Endothelial cell of umbilical vein (primary cell): ENCODE measurements around the gene UTP18. TPM values are rescaled to one million over a fixed set of nuclear protein-coding genes. Genes with fewer than 3 reads are reported as not detected.

Experiments used
- BruUV-seq: library from RNA; stranded (reverse); fragments of 400-500 nt; replicated peaks from 2 replicates; lab custom pipeline; 2021; lab: Mats Ljungman, UMichigan
- CTCF ChIA-PET: fragments of 300-600, 350-600 bp; sonication (Branson Sonifier 250); formaldehyde crosslinking; loops from one replicate; lab custom pipeline; 2021; ENCODE audit warnings: antibody characterized with exemption, inconsistent platforms; lab: Charles Lee
- POLR2A ChIA-PET: fragments of 300-600, 350-600 bp; sonication (Branson Sonifier 250); formaldehyde crosslinking; loops from one replicate; lab custom pipeline; 2021; ENCODE audit warnings: antibody characterized with exemption, inconsistent platforms; lab: Charles Lee
- DNase-seq: peaks from one replicate; pipeline ENCODE4 v3.0.0-alpha.2; 2011; ENCODE audit warnings: low read depth, low spot score
- FAIRE-seq: peaks from 2 replicates; lab custom pipeline; 2011; peaks lifted over from hg19 to GRCh38; lab: Jason Lieb, UNC
- H2AFZ ChIP-seq: 2 replicates; pipeline ENCODE4 v1.6.0; 2012; ENCODE audit warnings: low read depth, low read length, control low read depth, inconsistent platforms
- H3K27ac ChIP-seq: 2 replicates; pipeline ENCODE4 v1.5.1; 2011; ENCODE audit warnings: low read depth, mild to moderate bottlenecking, control low read depth, low read length, moderate library complexity; ENCODE audit not compliant: insufficient read depth
- H3K27me3 ChIP-seq, 2 experiments: 2 replicates each; pipeline versions ENCODE4 v1.6.0 to v1.6.1; 2011; ENCODE audit warnings: low read length in 2 of 2, mixed read lengths in 1 of 2; ENCODE audit not compliant: control insufficient read depth in 2 of 2, insufficient read depth in 2 of 2
- H3K36me3 ChIP-seq, 2 experiments: 2 replicates in 1 of 2; 3 replicates in 1 of 2; pipeline ENCODE4 v1.5.1; 2011; ENCODE audit warnings: low read length in 2 of 2, mild to moderate bottlenecking in 1 of 2, moderate library complexity in 1 of 2; ENCODE audit not compliant: control insufficient read depth in 2 of 2, insufficient read depth in 2 of 2; ENCODE audit errors: extremely low read depth in 1 of 2
- H3K4me1 ChIP-seq: 3 replicates; pipeline ENCODE4 v1.5.1; 2011; ENCODE audit warnings: mild to moderate bottlenecking, low read length; ENCODE audit not compliant: control insufficient read depth, insufficient read depth; ENCODE audit errors: extremely low read depth
- H3K4me2 ChIP-seq: 2 replicates; pipeline ENCODE4 v1.6.1; 2011; ENCODE audit warnings: low read length, control low read depth, mixed read lengths; ENCODE audit not compliant: insufficient read depth
- H3K4me3 ChIP-seq, 3 experiments: fragments of 200-600 bp in 1 of 3; sonication (generic), shearing (Covaris generic) in 1 of 3; replicated peaks in 1 of 3; 2 replicates each; pipeline ENCODE4 v1.5.1; 2011 to 2016; ENCODE audit warnings: control low read depth in 3 of 3, low read length in 3 of 3, mild to moderate bottlenecking in 2 of 3, inconsistent platforms in 1 of 3, low read depth in 1 of 3, moderate library complexity in 1 of 3; ENCODE audit not compliant: insufficient read depth in 1 of 3
- H3K79me2 ChIP-seq: 2 replicates; pipeline ENCODE4 v1.6.0; 2012; ENCODE audit warnings: low read length, inconsistent platforms; ENCODE audit not compliant: control insufficient read depth, insufficient read depth
- H3K9ac ChIP-seq: replicated peaks from 2 replicates; pipeline ENCODE3; 2011; ENCODE audit warnings: low read length, control low read depth; ENCODE audit not compliant: insufficient read depth; ENCODE audit errors: extremely low read depth
- H3K9me1 ChIP-seq: replicated peaks from 3 replicates; pipeline ENCODE4 v1.6.0; 2011; ENCODE audit warnings: mild to moderate bottlenecking, low read length; ENCODE audit not compliant: control insufficient read depth, insufficient read depth; ENCODE audit errors: extremely low read depth
- H3K9me3 ChIP-seq: replicated peaks from 2 replicates; pipeline ENCODE4 v1.5.1; 2012; ENCODE audit warnings: low read length, inconsistent platforms; ENCODE audit not compliant: control insufficient read depth, insufficient read depth
- H4K20me1 ChIP-seq: replicated peaks from 2 replicates; pipeline ENCODE3; 2011; ENCODE audit warnings: mild to moderate bottlenecking, low read length; ENCODE audit not compliant: control insufficient read depth, insufficient read depth; ENCODE audit errors: extremely low read depth
- GATA2 ChIP-seq: IDR thresholded peaks from 2 replicates; pipeline ENCODE4 v1.7.0; 2011; ENCODE audit warnings: low read depth, mild to moderate bottlenecking, moderate library complexity, mixed read lengths, low read length; ENCODE audit not compliant: insufficient read length, insufficient read depth
- MAX ChIP-seq: IDR thresholded peaks from 2 replicates; pipeline ENCODE4 v1.6.1; 2011; ENCODE audit not compliant: insufficient read depth, insufficient read length
- MYC ChIP-seq: IDR thresholded peaks from one replicate; pipeline ENCODE4 v1.6.1; 2011; ENCODE audit warnings: mild to moderate bottlenecking, low read depth, low read length
- POLR2A ChIP-seq: IDR thresholded peaks from 2 replicates; pipeline ENCODE4 v1.6.1; 2012; ENCODE audit warnings: low read depth, mild to moderate bottlenecking, control low read depth, low read length
- dilution Hi-C: fragments of 300-500 bp; cut with MboI; formaldehyde crosslinking; loops from one replicate; pipeline ENCODE4 v1.15.0; 2019; ENCODE audit warnings: low sequenced_read_pairs; ENCODE audit not compliant: extremely low pct_ligation_motif_present
- intact Hi-C: fragments of 100-400 bp; cut with micrococcal nuclease; formaldehyde crosslinking; loops from one replicate; pipeline ENCODE4 v1.10.0; 2022
- polyA plus RNA-seq, 4 experiments: library from polyadenylated mRNA; depleted of rRNA in 3 of 4; stranded (reverse) in 3 of 4; unstranded in 1 of 4; fragments of >200 nt; gene quantifications; 2 replicates each; pipeline versions ENCODE4 v1.2.1 to v1.2.3, GENCODE V29; 2011 to 2012; ENCODE audit warnings: missing spikeins in 1 of 4
- total RNA-seq: library from RNA; stranded (reverse); gene quantifications from 2 replicates; pipeline ENCODE4 v1.2.3, GENCODE V29; 2021

Gene UTP18
- total and polyA plus RNA-seq, 2 donors (not counting 3 experiments of a cell fraction or from before 2014, with no cell fraction given): 9.1 to 29.3 TPM

DNA sequence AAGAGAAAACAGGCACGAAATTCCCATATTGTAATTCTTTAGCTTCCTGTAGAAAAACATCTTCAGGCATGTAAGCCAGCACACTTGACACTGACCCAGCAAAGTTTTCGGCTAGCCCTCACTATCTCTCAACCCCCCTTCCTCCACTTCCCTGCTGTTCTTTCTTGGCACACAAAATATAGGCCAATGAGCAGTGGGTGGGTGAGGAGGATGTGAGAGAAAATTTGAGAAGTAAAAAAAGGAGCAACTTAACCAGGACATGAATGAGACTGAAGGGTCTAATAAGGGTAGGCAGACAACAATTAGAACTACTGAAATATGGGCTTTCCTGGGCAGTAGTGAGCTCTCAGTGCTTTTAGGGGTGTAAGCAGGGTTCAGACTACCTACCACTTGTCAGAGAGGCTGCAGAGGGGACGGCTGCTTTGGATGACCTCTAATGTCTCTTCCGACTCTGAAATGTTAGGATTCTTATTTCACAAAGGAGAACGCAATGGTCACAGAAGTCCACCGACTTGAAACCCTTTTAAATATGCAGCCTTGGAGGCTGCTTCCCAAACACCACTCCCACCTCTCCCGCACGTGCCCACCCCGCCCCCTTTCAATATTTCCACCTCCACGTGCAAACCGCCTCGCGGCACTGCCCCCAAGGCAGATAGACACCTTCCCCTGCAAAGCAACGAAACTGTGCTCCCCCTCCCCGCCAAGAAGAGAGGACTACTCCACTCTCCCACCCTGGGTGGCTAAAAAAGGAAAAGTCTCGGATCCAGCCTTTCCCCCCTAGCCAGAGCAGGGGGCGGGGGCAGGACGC is 1.4 kb upstream of the UTP18 start:
- H4K20me1 ChIP-seq: no peaks in the 10 kb centered on the region
- no peaks in the 10 kb centered on the region for H3K27me3 ChIP-seq
- ChIA-PET CTCF (no interaction called here), POLR2A (no interaction called here)
- H3K9me3 ChIP-seq: no peaks in the 10 kb centered on the region
- BruUV-seq: no TSS peak
- H3K27ac ChIP-seq: peak overlapping the region; percentile 99
- TF ChIP-seq POLR2A (no peak), MAX (peak; percentile 54)
- peak overlapping the region; percentile 100 for H3K9ac ChIP-seq
- H3K4me3 ChIP-seq: peak overlapping the region; percentile 70 to 99 (median 88)
- intact Hi-C loops: no loop called here
- peak overlapping the region; percentile 88 for H3K4me2 ChIP-seq
- H3K79me2 ChIP-seq: peaks cover 72% of the 10 kb centered on the region
- no peaks in the 10 kb centered on the region for H3K36me3 ChIP-seq
- FAIRE-seq (no peak), DNase-seq (peak; percentile 34)
- H3K9me1 ChIP-seq: no peaks in the 10 kb centered on the region
- H3K4me1 ChIP-seq: peaks cover 19% of the 10 kb centered on the region
- dilution Hi-C loops: no loop called here
- no peak overlapping the region for H2AFZ ChIP-seq

DNA sequence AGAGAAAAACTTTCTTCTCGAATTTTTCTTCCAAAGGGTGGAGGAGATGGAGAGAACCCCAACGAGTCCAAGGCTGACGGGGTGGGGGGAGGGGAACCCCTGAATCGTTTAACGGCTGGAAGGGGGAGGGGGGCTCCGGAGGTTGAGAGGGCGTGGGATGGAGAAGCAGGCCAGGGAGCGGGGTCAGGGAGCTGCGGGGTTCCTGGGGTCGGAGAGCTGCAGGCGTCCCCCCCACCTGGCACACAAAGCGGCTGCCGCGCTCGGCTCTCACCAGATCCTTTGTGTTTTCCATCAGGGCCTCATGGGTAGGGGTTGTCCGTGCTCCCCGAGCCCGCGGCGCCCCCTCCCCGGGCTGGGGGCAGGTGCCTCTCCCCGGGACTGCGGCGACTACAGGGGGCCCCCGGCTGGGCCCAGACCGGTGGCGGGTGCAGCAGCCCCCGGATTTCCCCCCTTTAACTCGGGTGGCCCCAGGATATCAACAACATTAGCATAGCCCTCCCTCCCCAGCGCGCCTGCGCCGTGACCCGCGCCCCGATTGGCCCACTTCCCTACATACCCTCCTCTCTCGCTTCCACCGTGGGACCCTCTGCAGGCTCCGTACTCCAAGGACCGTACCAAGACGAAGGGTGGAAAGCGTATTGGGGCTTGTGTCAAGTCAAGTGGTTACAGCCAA is 646 bp upstream of the UTP18 start, which contains the start of gene MBTD1:
Gene MBTD1 (minus strand): TSS at position 486 of the 673 bp plus-strand sequence. CDS start 34,888 bp downstream, outside the sequence.
- H3K4me1 ChIP-seq: peaks cover 19% of the 10 kb centered on the region
- H3K4me3 ChIP-seq: peak within 1 kb of the TSS; percentile 70 to 99 (median 88)
- TF ChIP-seq POLR2A: peak; percentile 18
- TF ChIP-seq MYC: no peak
- TF ChIP-seq GATA2: no peak
- H2AFZ ChIP-seq: peak within 1 kb of the TSS; percentile 92
- peak within 1 kb of the TSS; percentile 88 for H3K4me2 ChIP-seq
- FAIRE-seq: peak; percentile 97
- dilution Hi-C loops (no loop called here), intact Hi-C loops (loop anchor here (1.0 to 5.0 kb wide), 4 partner anchors 35 to 392 kb away; partner anchors contain the start of genes NME1, NME2 and TOB1)
- no peaks in the 10 kb centered on the region for H3K36me3 ChIP-seq
- ChIA-PET POLR2A (no interaction called here), CTCF (interaction anchor here (1.5 kb wide), 1 partner anchor 13 kb away, joined by 3 read pairs; no protein-coding TSS in a partner anchor)
- H4K20me1 ChIP-seq: no peaks in the 10 kb centered on the region
- H3K79me2 ChIP-seq: peaks cover 69% of the 10 kb centered on the region
- H3K9ac ChIP-seq: peak within 1 kb of the TSS; percentile 100
- H3K9me3 ChIP-seq: no peaks in the 10 kb centered on the region
- no peaks in the 10 kb centered on the region for H3K9me1 ChIP-seq
- peak; percentile 97 for DNase-seq
- H3K27me3 ChIP-seq: no peaks in the 10 kb centered on the region
- no TSS peak for BruUV-seq
- peak within 1 kb of the TSS; percentile 99 for H3K27ac ChIP-seq
